Activated T-cell treated with anti-CD3 and anti-CD28 coated beads, Interleukin-2, amount 50 U/mL, for 24 hours (primary cell): ENCODE measurements around the gene KIDINS220.
A peak's percentile ranks its signal among the peaks of the same experiment; 100 is the strongest.

Experiments used
- DNase-seq: peaks from one replicate; pipeline ENCODE4 v3.0.0-alpha.2; 2020
- H3K27ac Mint-ChIP-seq: 2 replicates; pipeline ENCODE4 v1.8.0; 2020; ENCODE audit warnings: mild to moderate bottlenecking, mixed read lengths
- H3K27me3 Mint-ChIP-seq: 2 replicates; pipeline ENCODE4 v1.8.0; 2020; ENCODE audit warnings: mixed read lengths
- H3K36me3 Mint-ChIP-seq: 2 replicates; pipeline ENCODE4 v1.8.0; 2020; ENCODE audit warnings: low read depth, mixed read lengths
- H3K4me1 Mint-ChIP-seq: 2 replicates; pipeline ENCODE4 v1.8.0; 2020; ENCODE audit warnings: low read depth, mixed read lengths
- H3K4me3 Mint-ChIP-seq: 2 replicates; pipeline ENCODE4 v1.8.0; 2020; ENCODE audit warnings: mild to moderate bottlenecking, moderate library complexity, mixed read lengths
- H3K9me3 Mint-ChIP-seq: 2 replicates; pipeline ENCODE4 v1.8.0; 2020; ENCODE audit warnings: mixed read lengths

The KIDINS220 gene

DNA sequence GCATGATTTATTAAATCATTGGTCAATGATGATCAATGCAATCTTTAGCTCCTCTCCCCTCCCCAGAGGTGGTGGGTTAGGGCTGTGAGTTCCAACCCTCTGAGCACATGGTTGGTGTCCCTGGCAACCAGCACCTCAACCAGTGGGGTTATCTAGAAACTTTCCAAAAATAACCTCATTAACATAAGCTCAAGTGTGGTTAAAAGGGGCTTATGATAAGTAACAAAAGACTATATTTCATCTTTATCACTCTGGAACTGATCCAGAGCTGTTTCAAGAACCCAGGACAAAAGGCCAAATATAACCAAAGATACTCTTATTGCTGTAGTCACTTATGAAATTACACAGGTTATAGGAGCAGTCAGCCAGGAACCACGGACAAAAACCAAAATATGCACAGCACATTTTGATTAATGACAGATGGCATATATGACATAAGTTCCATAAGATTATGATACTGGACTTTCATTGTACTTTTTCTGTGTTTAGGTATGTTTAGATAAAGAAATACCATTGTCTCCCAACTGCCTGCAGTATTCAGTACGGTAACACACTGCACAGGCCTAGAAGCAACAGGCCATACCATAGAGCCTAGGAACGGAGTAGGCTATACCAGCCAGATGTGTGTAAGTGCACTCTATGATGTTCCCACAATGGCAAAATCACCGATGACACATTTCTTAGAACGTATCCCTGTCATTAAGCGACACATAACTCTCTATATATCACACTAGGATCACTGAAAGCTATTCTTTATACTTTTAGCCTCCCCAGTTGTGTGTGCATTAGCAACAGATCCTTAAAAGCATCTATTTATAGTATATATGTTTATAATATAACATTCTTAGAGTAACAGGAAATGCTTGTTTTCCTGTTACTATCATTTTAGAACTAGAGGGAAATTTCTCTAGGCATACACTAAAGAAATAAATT, 31.9 kb downstream of the KIDINS220 start:
- peaks cover 77% of the 10 kb centered on the region for H3K36me3 Mint-ChIP-seq
- H3K9me3 Mint-ChIP-seq = no peaks in the 10 kb centered on the region
- peaks cover 23% of the 10 kb centered on the region for H3K4me1 Mint-ChIP-seq
- DNase-seq = no peak
- H3K27ac Mint-ChIP-seq = peak overlapping the region; percentile 73
- no peaks in the 10 kb centered on the region for H3K27me3 Mint-ChIP-seq
- H3K4me3 Mint-ChIP-seq = no peak overlapping the region

DNA sequence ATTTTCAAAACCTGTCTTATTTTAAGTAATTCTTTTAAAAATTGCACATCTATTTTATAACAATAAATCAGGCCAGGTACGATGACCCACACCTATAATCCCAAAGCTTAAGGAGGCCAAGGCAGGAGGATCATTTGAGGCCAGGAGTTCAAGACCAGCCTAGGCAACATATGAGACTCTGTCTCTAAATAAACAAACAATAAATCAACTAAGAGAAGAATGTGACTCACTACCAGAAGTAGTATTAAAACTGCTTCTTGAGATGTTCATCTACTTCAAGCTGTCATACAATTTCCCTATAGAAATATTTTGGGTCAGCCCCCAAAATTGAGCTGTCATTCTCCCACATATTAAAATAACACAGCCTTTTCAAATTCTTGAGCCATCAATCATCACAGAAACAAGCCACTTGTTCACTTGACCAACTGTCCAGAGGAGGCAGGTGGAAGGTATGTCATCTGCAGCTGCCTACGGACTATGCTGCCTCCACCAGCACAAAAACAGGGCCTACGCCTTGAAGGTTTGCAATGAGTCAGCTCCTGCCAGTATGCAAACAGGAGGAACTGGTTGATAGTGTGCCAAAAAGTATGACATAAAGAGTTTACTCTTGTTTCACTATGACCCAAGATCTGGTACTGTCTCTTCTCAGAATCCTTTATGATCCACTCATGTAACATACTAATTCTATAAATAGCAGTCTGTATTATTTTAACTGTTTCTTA, 33.6 kb downstream of the KIDINS220 start:
- Mint-ChIP-seq H3K9me3 (no peaks in the 10 kb centered on the region), H3K36me3 (peaks cover 82% of the 10 kb centered on the region), H3K27me3 (no peaks in the 10 kb centered on the region), H3K4me3 (no peak overlapping the region), H3K4me1 (peaks cover 28% of the 10 kb centered on the region), H3K27ac (peak overlapping the region; percentile 92)
- peak; percentile 53 for DNase-seq

DNA sequence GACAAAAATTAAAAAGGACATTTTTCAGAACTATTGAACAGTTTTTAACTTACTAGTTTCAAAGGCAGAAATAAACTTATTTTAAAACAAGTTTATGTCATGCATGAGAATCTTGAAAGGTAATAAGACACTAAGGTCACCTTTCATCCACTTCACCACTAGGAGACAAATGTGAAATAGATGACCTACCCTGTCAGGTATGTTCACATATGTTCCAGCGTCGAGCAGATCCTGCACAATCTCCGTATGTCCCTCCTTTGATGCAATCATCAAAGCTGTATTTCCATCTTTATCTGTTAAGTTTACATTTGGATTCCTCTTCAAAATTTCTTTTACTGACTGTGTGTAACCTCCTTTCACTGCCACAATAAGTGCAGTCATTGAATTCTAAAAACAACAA, 34.7 kb downstream of the KIDINS220 start:
- Mint-ChIP-seq H3K4me3 (no peak overlapping the region), H3K27me3 (no peaks in the 10 kb centered on the region), H3K27ac (no peak overlapping the region), H3K36me3 (peaks cover 80% of the 10 kb centered on the region), H3K4me1 (peaks cover 31% of the 10 kb centered on the region), H3K9me3 (no peaks in the 10 kb centered on the region)
- DNase-seq = no peak

DNA sequence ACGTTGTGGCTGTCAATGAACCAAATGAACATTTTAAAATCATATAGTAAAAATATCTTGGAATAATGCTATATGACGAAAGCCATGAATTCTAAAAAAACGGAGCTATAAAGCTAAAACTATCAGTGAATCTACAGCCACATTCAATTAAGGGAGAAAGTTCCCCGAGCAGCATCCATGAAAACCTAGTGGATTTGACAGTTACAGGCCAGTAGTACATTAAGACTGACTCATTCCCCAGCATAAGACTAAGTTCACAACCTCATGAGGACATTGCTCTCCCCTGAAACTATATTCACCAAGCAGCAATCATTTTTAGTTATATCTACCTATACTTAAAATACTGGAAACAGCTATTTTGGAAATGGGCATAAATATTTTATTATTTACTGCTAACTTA, 36.6 kb downstream of the KIDINS220 start:
- no peaks in the 10 kb centered on the region for H3K27me3 Mint-ChIP-seq
- peaks cover 44% of the 10 kb centered on the region for H3K4me1 Mint-ChIP-seq
- no peak overlapping the region for H3K27ac Mint-ChIP-seq
- H3K36me3 Mint-ChIP-seq = peaks cover 83% of the 10 kb centered on the region
- no peak for DNase-seq
- no peak overlapping the region for H3K4me3 Mint-ChIP-seq
- no peaks in the 10 kb centered on the region for H3K9me3 Mint-ChIP-seq

DNA sequence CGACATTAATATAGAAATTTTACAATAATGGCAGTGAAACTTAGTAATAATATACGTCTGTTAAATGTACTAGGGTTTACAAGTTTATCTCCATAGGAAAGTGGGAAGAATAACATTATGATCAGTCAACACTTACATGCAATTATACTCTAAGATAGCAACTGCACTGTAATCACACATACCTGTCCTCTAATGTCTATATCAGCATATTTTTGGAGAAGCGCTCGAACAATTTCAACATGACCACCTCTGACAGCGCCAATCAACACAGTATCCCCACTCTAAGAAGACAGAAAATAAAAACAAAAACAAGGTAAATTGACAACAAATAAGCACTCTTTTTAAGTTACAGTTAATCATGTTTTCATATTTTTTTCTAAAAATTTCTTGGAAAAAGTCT, 37.2 kb downstream of the KIDINS220 start:
- Mint-ChIP-seq H3K36me3 (peaks cover 82% of the 10 kb centered on the region), H3K27me3 (no peaks in the 10 kb centered on the region), H3K4me1 (peaks cover 38% of the 10 kb centered on the region), H3K4me3 (no peak overlapping the region), H3K27ac (no peak overlapping the region), H3K9me3 (no peaks in the 10 kb centered on the region)
- DNase-seq = no peak

DNA sequence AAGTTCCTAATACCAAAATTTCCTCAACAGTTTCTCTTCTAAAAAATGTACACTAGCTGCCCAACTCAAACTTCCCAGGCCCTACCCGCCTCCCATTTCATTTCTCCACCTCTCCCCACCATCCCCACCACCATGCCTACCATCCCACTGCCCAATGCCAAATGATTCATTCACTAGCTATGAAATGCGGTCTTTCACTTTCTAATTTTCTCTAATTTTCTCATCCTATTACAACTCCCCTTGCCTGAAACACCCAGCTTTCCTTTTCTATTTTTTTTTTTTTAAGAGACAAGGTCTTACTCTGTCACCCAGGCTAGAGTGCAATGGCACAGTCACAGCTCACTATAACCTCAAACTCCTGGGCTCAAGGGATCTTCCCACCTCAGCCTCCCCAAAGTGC, 38.4 kb downstream of the KIDINS220 start:
- Mint-ChIP-seq H3K9me3 (no peaks in the 10 kb centered on the region), H3K4me3 (no peak overlapping the region), H3K36me3 (peaks cover 84% of the 10 kb centered on the region), H3K27ac (peak overlapping the region; percentile 14), H3K27me3 (no peaks in the 10 kb centered on the region), H3K4me1 (peaks cover 28% of the 10 kb centered on the region)
- DNase-seq = no peak

DNA sequence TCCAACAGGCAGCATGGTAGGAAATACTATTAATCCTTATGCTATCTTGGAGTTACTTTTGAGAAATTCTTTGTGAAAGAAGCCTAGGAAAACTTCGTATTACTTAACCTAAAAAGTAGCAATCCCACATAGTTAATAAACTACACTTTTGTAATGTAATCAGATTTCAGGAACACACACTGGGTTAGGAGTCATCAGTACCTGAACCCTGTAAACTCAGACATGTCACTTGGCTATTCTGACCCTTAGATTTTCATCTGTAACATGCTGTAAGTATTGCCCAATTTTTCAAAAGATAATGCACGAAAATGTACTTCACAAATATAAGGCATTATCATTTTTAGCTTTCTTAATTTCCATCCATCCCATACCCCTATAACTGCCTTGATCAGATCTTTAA, 39.0 kb downstream of the KIDINS220 start:
- Mint-ChIP-seq H3K4me3 (no peak overlapping the region), H3K27ac (no peak overlapping the region), H3K36me3 (peaks cover 85% of the 10 kb centered on the region), H3K27me3 (no peaks in the 10 kb centered on the region), H3K4me1 (peaks cover 23% of the 10 kb centered on the region), H3K9me3 (no peaks in the 10 kb centered on the region)
- DNase-seq = no peak

DNA sequence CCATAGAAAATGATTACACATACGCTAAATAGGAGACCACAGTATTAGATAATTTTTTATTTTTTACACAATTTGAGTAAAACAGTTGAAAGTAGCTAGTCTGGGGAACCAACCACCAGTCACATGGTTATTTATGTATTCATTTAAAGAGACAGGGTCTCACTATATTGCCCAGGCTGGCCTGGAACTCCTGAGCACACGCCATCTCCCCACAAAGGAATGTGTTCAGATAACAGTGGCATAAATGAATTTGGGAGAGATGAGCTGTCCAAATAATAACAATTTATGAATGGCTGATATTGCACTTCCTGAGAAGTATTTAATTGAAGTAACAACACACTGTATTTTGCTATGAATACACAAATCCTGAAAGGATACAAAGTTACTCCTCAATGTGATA, 39.7 kb downstream of the KIDINS220 start:
- Mint-ChIP-seq H3K27ac (no peak overlapping the region), H3K4me1 (peaks cover 21% of the 10 kb centered on the region), H3K27me3 (no peaks in the 10 kb centered on the region), H3K9me3 (no peaks in the 10 kb centered on the region), H3K4me3 (no peak overlapping the region), H3K36me3 (peaks cover 83% of the 10 kb centered on the region)
- no peak for DNase-seq

DNA sequence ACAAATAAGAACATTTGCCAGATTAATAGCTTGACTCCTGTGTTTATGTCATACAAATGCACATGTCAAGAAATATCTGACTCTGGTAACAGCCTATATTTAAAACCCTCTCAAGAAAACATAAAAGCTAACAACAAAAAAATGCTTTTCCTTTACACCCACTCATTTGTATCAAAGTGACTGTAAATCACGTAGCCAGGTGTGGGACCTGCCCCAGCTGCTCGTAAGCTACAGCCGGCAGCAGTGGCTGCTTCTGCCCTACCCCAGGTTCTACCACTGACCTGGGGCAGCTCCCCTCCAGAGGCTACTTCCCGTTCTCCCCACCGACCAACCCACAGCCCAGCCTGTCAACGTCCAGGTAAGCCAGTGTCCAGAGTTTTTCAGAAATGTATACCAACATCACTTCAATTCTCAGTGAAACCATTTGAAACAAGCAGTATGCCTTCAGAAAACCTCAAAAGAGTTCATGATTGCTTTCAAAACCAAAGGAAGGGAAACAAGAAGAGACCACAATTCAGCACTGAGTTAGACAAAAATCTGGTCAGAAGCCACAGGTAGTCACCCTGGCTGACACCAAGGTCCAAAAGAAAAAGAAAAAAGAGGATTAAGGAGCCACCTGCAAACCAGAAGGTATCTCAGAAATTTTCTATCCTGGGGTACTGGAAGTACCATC, 40.4 kb downstream of the KIDINS220 start:
- peaks cover 21% of the 10 kb centered on the region for H3K4me1 Mint-ChIP-seq
- DNase-seq = no peak
- H3K9me3 Mint-ChIP-seq = no peaks in the 10 kb centered on the region
- no peak overlapping the region for H3K4me3 Mint-ChIP-seq
- H3K27ac Mint-ChIP-seq = peak overlapping the region; percentile 45
- no peaks in the 10 kb centered on the region for H3K27me3 Mint-ChIP-seq
- H3K36me3 Mint-ChIP-seq = peaks cover 79% of the 10 kb centered on the region

DNA sequence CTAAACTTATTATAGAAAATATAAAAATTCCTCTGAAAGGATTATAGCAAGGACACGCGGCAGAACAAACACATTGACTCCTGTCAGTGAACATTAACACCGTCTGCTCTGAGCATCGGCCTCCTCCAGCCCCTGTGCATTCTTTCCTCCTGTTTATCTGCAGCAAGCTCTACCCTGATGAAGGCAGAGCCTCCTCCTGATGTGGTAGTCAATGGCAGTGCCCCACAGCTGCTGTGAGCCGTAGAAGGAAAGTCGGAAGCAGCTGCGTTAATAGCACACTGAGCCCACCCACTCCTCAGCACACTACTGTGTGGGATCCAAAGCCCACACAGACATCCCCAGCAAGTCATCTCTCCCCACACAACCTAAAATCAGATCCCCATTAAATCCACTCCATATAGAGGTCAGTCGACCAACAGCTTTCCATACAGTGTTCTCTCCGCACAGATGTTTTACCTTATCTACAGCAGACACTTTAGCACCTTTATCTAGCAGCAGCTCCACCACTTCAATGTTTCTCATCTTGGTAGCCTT, 41.0 kb downstream of the KIDINS220 start:
- H3K9me3 Mint-ChIP-seq = no peaks in the 10 kb centered on the region
- H3K36me3 Mint-ChIP-seq = peaks cover 76% of the 10 kb centered on the region
- H3K4me3 Mint-ChIP-seq = no peak overlapping the region
- peaks cover 21% of the 10 kb centered on the region for H3K4me1 Mint-ChIP-seq
- no peaks in the 10 kb centered on the region for H3K27me3 Mint-ChIP-seq
- peak overlapping the region; percentile 0 for H3K27ac Mint-ChIP-seq
- DNase-seq = no peak

DNA sequence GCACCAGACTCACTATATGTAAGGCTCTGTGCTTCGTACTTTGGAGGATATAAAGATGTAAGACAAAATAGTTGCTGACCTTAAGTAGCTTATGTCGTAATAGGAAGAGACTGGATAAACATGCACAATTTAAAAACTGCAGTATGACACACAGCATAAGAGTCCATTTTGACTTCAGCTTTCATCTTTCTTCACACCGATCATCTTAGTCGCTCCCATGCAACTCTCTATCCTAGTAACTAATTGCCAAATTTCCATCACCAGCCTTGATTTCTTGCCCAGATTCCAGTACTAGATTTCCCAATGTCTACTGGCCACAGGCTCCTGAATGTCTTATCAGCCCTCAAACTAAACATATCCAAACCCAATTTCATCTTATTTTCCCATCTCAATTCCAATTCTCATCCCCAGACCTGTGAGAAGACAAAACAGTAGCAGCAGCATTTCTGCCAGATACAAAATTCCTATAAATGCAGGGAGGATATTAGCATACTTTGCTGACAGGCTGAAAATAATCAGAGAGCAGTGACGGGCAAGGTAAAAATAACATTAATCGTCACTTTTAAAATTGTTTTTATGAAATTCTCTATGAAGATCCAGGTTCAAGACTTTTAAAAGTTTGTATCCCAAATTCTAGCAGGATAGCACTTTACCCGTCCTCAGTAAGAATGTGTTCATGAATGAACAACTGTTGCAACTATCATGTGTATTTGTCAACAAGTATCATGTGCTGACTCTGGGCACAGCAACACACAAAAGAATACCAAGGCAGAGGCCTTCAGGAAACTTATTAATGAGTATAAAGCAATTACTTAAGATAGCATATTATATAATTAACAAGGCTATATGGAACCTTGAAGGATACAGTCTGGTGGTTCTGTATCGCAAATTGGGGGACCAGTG, 42.2 kb downstream of the KIDINS220 start:
- Mint-ChIP-seq H3K27ac (no peak overlapping the region), H3K9me3 (no peaks in the 10 kb centered on the region), H3K4me3 (no peak overlapping the region), H3K27me3 (no peaks in the 10 kb centered on the region), H3K4me1 (peaks cover 21% of the 10 kb centered on the region), H3K36me3 (peaks cover 77% of the 10 kb centered on the region)
- DNase-seq = no peak

DNA sequence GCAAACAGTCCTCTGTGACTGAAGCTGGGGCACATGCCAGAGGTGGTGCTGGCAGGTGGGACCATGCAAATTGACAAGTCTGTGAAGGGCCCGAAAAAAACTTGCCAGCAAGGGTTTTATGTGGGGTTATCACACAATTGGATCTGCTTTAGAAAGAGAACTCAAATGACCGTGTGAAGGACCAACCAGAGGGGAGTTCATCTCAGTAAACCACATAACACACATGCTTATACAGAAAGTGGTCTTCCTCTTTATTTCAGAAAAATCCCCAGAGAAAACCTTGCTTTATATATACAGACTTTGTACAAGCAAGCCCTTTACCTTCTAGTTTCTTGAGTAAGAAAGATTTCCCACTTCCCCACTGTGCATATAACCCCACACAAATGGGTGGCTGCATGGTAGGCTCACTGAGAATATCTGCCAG, 46.7 kb downstream of the KIDINS220 start:
- no peak overlapping the region for H3K4me3 Mint-ChIP-seq
- H3K36me3 Mint-ChIP-seq = peaks cover 75% of the 10 kb centered on the region
- H3K9me3 Mint-ChIP-seq = no peaks in the 10 kb centered on the region
- no peaks in the 10 kb centered on the region for H3K4me1 Mint-ChIP-seq
- DNase-seq = no peak
- H3K27me3 Mint-ChIP-seq = no peaks in the 10 kb centered on the region
- no peak overlapping the region for H3K27ac Mint-ChIP-seq

DNA sequence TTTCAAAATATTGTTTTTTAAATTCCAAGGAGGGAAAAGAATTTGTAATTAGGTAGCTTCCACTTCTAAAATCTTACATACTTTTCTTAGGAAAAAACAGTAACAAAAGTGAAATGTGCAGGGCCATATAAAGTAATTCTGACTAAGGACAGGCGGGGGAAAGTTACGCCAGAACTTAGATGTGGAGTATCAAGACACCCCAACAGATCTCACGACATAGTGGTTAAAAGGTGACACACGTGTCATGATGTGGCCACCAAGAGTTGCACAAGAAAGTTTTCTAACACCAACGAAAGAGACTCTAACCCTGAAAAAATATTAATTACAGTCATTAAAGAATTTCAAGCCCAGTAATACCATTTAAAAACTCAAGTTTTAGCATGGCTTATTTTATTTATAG, 51.0 kb downstream of the KIDINS220 start:
- Mint-ChIP-seq H3K4me3 (no peak overlapping the region), H3K4me1 (peaks cover 6% of the 10 kb centered on the region), H3K36me3 (peaks cover 83% of the 10 kb centered on the region), H3K27me3 (no peaks in the 10 kb centered on the region), H3K27ac (no peak overlapping the region), H3K9me3 (no peaks in the 10 kb centered on the region)
- DNase-seq = no peak
